ENCODE results near the gene SGMS2. TPM values are rescaled to one million over a fixed set of nuclear protein-coding genes. Genes with fewer than 3 reads are reported as not detected.

SGMS2 gene
- total and polyA plus RNA-seq, 9 of the 15 experiments (the other 6 are each of a cell fraction or from before 2014, with no cell fraction given): 0.07 to 0.25 (median 0.11) TPM; not detected in 5

- H3K27ac ChIP-seq (ENCODE audit: extremely low read depth, low read depth, low read length): no peak overlapping the region
- H3K4me2 ChIP-seq (ENCODE audit: insufficient read depth, low read length): no peak overlapping the region
- no peaks in the 10 kb centered on the region for H3K79me2 ChIP-seq (ENCODE audit: control insufficient read depth, insufficient read depth, low read length)
- no peak overlapping the region for H3K4me3 ChIP-seq
- WGBS (ENCODE audit: insufficient coverage, low coverage, missing lambda C conversion rate): 0% methylated on average over 1 of the region's 1 CpG
- DNase-seq (ENCODE audit: extremely low read depth in 1 of 4, low spot score in 3 of 4) (no peak), ATAC-seq (no peak), FAIRE-seq (no peak)
- H2AFZ ChIP-seq (ENCODE audit: low read depth, low read length): no peak overlapping the region
- POLR2A ChIA-PET: no interaction called here
- in situ Hi-C loops (cut with MboI): no loop called here
- H3K9ac ChIP-seq (ENCODE audit: insufficient read depth in 1 of 2, low read depth in 2 of 2, low read length in 2 of 2): no peak overlapping the region
- H3K9me1 ChIP-seq (ENCODE audit: control insufficient read depth, insufficient read depth, low read length): no peaks in the 10 kb centered on the region
- H3K27me3 ChIP-seq (ENCODE audit: control insufficient read depth in 2 of 2, insufficient read depth in 2 of 2, low read length in 2 of 2): no peaks in the 10 kb centered on the region
- intact Hi-C loops (cut with micrococcal nuclease): no loop called here
- CTCF ChIA-PET (ENCODE audit: low intra/inter-chr PET ratio): no interaction called here
- H3K36me3 ChIP-seq (ENCODE audit: control insufficient read depth, insufficient read depth, low read length): no peaks in the 10 kb centered on the region
- no TSS peak for BruUV-seq (replicated peaks)
- TF ChIP-seq ZBTB43 (CRISPR knock-in tag; IDR thresholded peaks at IDR 0.05): no peak
- no peak for TF ChIP-seq ZBTB49 (CRISPR knock-in tag; IDR thresholded peaks at IDR 0.05; ENCODE audit: borderline replicate concordance)
- no peak for TF ChIP-seq ZNF707 (CRISPR knock-in tag; conservative IDR thresholded peaks at IDR 0.05)
- TF ChIP-seq HSF4 (CRISPR knock-in tag; IDR thresholded peaks at IDR 0.05; ENCODE audit: borderline replicate concordance): no peak
- TF ChIP-seq ZNF354B (CRISPR knock-in tag; IDR thresholded peaks at IDR 0.05): no peak
- TF ChIP-seq MTA1 (IDR thresholded peaks at IDR 0.05; ENCODE audit: borderline replicate concordance): no peak
- no peak for TF ChIP-seq ZBED1 (IDR thresholded peaks at IDR 0.05)
- no peak for TF ChIP-seq ZBTB1 (CRISPR knock-in tag; IDR thresholded peaks at IDR 0.05; ENCODE audit: borderline replicate concordance, low read depth)
- no peak for TF ChIP-seq NCOA6 (IDR thresholded peaks at IDR 0.05)
- H4K20me1 ChIP-seq (replicated peaks; ENCODE audit: control insufficient read depth, insufficient read depth, low read length): no peaks in the 10 kb centered on the region
- H3K9me3 ChIP-seq (replicated peaks; ENCODE audit: control insufficient read depth, insufficient read depth, low read depth, low read length): no peaks in the 10 kb centered on the region
- H3K4me1 ChIP-seq (replicated peaks in 1 of 2; ENCODE audit: control insufficient read depth in 2 of 2, insufficient read depth in 2 of 2, low read length in 2 of 2): no peaks in the 10 kb centered on the region
Observed at GRCh38 chr4:107801766-107802211, 22.9 kb upstream of the SGMS2 start.
